ENCODE results near the gene NPAS3.

Gene NPAS3

DNA sequence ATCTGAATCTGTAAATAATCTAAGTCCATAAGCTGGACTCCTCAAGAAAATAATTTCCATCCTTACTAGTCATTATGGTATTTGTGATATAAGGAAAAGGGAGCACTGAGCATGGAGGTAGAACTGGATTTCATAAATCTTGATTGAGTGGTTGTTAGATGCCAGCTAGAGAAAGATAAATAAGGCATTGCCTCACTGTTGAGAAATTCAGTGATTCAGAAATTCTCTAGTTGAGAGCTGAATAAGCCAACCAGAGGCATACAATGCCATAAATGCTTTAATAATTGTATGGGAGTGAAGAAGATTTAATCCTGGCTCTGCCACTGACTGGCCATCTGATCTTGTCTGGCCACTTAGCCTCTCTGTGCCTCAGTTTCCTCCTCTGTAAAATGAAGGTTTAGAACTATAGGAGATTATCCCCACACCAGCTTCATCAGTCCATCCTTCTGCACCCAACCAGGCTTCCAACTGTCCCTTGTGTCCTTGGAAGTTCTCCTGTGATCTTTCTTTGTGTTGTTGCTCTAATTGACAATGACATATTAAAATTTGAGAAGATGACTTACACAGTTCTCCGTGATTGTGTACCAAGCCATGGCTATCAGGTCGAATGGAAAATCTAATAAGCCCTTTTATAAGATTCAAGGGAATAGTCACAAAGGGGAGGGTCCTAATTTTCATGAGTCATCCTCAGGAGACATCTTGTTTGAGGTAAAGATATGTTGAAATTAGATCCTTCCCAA is 617.9 kb downstream of the NPAS3 start:
- TF ChIP-seq, protein P1, sequence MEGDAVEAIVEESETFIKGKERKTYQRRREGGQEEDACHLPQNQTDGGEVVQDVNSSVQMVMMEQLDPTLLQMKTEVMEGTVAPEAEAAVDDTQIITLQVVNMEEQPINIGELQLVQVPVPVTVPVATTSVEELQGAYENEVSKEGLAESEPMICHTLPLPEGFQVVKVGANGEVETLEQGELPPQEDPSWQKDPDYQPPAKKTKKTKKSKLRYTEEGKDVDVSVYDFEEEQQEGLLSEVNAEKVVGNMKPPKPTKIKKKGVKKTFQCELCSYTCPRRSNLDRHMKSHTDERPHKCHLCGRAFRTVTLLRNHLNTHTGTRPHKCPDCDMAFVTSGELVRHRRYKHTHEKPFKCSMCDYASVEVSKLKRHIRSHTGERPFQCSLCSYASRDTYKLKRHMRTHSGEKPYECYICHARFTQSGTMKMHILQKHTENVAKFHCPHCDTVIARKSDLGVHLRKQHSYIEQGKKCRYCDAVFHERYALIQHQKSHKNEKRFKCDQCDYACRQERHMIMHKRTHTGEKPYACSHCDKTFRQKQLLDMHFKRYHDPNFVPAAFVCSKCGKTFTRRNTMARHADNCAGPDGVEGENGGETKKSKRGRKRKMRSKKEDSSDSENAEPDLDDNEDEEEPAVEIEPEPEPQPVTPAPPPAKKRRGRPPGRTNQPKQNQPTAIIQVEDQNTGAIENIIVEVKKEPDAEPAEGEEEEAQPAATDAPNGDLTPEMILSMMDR (IDR thresholded peaks at IDR 0.05; ENCODE audit: insufficient read depth, low read depth, low read length, missing control alignments): no peak
- no peak overlapping the region for H3K4me3 ChIP-seq (ENCODE audit: low read depth, low read length)
- DNase-seq (ENCODE audit: low read depth): no peak

DNA sequence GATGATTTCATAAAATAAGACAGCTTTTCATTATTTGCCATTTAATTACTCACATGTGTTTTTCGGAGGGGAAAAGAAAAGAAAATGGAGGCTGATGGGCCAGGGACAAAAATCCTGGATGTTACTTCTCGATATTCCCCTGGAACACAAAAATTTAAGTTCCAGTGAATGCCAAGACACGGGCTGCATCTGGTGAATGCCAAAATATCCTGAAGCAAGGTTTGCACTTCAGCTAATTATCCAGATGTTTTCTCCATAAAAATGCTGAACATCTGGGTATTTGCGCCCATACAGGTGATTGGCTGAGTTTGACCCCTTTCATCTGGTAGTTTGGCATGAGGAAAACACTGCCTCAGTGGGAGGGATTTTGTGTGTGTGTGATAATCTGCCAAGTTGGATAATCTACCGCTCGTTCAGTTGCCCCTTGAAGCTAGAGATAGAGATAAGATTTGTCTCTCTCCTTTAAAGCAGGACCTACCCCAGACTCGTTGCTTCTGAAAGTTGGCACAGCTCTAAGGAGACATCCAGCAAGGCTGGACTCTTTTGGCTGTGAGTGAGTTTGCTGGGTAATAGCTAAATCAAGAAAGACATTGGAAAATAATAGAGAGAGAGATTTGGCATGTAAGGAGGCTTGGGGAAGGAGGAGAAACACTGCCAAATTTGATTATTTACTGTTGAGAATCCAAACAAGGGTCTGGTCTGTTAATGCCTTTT is 622.2 kb downstream of the NPAS3 start:
- H3K4me3 ChIP-seq (ENCODE audit: low read depth, low read length): no peak overlapping the region
- TF ChIP-seq, protein P1 (IDR thresholded peaks at IDR 0.05; ENCODE audit: insufficient read depth, low read depth, low read length, missing control alignments): no peak
- DNase-seq (ENCODE audit: low read depth): no peak

DNA sequence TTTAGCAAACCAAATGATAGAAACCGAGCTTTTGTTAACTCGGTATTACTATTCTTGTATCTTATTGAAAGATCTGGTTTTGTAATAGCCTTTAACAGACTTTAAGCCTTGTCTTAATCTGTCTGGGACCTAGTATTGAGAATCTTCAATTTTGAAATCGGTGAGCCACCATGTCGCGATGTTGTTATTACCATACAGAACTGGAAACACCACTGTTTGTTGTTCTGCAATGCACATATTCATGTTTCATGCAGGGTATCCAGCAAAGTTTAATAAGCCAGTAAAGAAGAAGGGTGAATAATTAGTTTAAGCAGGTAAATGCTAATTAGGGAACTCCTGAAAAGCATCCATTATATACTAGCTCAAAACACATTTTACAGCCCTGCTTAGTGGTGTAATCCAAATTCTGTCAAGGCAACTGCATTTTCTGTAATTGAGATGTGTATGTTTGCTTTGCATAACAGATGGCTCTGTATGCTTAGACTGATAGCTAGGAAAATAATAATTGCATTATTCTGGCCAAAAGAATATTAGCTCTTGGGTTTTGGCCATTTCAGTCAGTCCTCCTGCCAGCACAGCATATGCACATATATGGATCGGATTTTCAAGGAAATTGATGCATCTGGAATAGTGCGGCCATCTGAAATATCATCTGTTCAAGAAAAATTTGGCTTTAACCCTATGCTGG is 623.0 kb downstream of the NPAS3 start:
- no peak overlapping the region for H3K4me3 ChIP-seq (ENCODE audit: low read depth, low read length)
- TF ChIP-seq, protein P1 (IDR thresholded peaks at IDR 0.05; ENCODE audit: insufficient read depth, low read depth, low read length, missing control alignments): no peak
- no peak for DNase-seq (ENCODE audit: low read depth)

DNA sequence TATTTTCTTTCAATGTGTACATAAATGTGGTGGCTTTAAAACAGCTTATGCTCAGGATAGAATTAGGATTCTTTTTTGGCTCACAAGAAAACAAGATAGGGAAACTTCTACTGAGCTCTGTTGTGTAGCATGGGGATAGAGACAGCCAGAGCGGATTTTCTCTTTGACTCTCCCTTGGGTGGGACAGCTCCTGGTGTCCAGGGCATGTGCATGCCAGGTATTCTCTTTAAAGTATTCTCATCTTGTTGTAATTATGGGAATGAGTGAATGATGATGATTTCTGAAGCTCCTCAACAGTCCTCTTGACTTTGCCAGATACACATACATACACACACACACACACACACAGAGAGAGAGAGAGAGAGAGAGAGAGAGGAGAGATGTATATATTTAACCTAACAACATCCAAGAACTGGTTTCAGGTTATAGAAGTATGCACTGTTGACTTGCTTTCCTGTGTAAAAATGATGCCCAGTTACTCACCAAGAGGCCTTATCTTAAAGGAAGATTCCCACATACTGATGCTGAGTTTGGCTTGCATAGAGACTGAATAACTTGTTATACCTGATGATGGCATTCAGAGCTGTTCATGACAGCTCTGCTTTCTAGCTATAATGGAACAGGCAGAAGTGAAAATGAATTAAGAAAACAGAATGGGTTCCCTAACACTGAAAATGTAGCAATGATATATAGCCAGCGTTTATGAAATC is 624.7 kb downstream of the NPAS3 start:
- no peak overlapping the region for H3K4me3 ChIP-seq (ENCODE audit: low read depth, low read length)
- TF ChIP-seq, protein P1 (IDR thresholded peaks at IDR 0.05; ENCODE audit: insufficient read depth, low read depth, low read length, missing control alignments): no peak
- no peak for DNase-seq (ENCODE audit: low read depth)

DNA sequence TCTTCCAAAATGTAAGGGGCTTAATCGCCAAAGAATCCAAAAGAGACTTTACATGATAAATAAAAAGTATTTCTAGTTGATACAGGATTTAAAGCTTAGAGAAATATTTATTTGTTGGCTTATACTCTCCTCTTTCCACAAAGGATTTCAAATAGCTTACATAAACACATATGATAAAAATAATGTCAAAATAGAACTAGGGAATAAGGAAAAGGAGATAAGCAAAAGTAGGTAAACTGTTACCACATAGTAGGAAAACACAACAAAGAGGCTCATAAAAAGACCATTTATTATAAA is 625.2 kb downstream of the NPAS3 start:
- H3K4me3 ChIP-seq (ENCODE audit: low read depth, low read length): no peak overlapping the region
- no peak for DNase-seq (ENCODE audit: low read depth)
- TF ChIP-seq, protein P1 (IDR thresholded peaks at IDR 0.05; ENCODE audit: insufficient read depth, low read depth, low read length, missing control alignments): no peak

DNA sequence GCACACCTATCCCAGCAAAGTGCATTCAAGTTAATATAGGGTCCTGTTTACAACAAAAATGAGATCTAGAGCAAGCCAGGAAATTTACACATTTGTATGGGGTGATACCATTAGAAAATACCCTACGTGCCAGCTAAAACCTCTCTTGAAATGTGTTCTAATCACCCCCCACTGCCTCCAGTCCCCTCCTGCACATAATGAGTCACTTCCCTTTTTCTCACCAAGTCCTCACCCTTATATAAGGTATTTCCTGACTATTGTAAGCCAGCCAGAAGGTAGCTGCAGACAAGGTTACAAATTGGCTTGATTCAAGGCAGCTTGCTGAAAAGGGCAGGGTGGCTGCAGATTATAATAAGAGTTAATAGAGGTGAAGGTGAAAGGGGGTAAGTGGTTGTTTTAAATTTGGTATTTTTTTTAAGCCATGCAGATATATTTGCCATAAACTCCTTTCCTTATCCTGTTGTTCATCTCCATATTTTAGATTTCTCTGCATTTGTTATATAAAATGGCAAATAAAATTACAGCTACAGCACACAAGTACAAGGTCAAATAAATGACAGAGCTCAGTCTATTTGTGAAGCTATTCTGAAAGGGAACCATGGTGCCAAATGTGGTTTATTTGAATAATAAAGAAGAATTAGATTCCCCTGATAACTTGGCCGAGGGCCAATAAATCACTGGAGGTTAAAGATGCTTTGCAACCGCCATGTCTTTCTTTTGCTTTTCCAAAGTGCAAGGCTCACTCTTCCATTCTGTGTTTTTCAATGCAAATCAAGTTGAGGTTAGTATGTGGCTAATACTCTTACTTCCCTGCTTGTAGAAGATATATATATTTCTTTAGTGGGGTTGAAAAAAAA is 626.3 kb downstream of the NPAS3 start:
- H3K4me3 ChIP-seq (ENCODE audit: low read depth, low read length): no peak overlapping the region
- peak; percentile 21 for DNase-seq (ENCODE audit: low read depth)
- TF ChIP-seq, protein P1 (IDR thresholded peaks at IDR 0.05; ENCODE audit: insufficient read depth, low read depth, low read length, missing control alignments): no peak
